EH (cell line): ENCODE data around the gene AFF1.
"Not testable (repeated sequence)": the region's sequence is repeated elsewhere in the genome, so short reads cannot be mapped to it uniquely, and the experiment has no call there.

Experiments used
- DNase-seq: peaks from one replicate; pipeline ENCODE4 v3.0.0-alpha.2; 2015; ENCODE audit warnings: low read depth

The AFF1 gene

DNA sequence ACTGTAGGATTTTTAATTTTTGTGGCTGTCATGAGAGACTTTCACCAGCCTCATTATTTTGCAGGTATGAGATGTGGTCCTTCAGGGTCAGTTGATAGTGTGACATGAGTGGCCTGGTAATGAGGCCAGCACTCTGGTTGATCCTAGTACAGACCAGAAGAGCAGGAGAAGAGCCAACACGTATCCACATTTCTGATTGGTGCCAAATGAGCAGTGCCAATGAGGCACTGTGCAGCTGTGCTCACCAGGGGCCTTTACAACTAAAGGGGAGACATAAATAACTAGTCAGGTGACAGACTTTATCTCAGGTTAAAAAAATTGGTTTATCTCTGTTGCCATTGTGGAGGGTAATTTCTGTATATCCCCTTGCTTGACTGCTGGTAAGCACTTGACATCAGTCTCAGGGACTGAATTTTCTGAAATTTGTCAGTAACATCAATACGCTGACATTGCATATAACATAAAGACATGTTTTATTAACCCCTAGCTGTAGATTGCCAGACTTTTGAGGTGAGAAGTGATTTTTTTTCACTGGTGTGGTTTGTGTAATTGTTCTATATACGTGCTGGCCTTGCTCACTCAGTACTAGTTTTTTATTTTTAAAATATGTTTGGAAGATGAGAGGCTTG, 101.2 kb downstream of the AFF1 start:
- DNase-seq: no peak

DNA sequence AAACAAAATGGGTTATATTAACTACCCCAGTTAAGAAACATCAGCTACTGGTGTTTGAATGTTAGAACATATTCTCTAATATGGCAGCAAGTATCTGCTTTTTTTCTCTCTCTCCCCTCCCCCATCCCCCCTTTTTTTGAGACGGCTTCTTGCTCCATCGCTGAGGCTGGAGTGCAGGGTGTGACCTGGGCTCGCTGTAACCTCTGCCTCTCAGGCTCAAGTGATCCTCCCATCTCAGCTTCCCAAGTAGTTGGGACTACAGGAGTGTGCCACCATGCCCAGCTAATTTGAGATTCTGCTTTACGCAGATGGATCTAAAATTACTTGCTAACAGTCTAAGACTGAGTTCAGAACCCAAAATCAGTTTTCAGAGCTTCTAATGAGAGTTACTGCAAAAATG, 101.9 kb downstream of the AFF1 start:
- DNase-seq: no peak

DNA sequence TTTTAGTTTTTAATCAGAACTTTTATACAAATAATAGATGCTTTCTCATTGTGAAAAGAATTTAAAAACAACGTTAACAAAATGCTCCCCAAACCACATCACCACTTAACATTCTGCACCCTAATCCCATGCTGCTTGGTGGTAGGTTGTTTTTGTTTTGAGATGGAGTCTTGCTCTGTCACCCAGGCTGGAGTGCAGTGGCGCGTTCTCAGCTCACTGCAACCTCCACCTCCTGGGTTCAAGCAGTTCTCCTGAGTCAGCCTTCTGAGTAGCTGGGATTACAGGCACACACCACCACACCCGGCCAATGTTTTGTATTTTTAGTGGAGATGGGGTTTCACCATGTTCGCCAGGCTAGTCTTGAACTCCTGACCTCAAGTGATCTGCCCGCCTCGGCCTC, 102.4 kb downstream of the AFF1 start:
- not testable (repeated sequence) for DNase-seq

DNA sequence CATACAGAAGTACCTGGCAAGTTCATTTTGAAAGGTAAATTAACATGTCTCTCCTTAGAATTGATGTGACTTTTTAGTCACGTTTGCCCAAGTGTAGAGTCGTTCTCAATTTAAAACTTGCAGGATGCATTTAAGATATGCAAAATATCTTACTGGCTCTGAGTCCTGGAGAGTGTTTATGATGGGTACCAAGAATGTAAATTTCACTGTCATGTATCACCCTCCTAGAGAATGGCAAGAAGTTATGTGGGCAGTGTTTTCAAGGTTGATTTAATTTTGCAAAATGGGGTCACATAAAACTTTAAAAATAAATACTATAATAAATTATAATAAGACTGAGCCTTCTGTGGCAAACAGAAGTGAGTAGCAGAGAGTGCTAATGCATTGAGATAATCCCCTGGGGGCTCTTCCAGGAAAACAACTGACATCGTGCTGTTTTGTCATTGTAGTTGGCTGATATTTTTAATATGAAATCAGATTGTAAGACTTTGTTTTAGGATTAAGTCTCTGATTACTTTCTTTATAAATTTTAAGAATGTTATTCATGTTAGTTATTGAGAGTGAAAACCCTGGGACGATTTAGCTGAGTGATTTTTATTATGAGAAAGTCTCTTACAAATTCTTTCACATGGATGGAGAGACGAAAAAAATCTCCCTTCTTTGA, 103.0 kb downstream of the AFF1 start:
- DNase-seq: peak; percentile 32

DNA sequence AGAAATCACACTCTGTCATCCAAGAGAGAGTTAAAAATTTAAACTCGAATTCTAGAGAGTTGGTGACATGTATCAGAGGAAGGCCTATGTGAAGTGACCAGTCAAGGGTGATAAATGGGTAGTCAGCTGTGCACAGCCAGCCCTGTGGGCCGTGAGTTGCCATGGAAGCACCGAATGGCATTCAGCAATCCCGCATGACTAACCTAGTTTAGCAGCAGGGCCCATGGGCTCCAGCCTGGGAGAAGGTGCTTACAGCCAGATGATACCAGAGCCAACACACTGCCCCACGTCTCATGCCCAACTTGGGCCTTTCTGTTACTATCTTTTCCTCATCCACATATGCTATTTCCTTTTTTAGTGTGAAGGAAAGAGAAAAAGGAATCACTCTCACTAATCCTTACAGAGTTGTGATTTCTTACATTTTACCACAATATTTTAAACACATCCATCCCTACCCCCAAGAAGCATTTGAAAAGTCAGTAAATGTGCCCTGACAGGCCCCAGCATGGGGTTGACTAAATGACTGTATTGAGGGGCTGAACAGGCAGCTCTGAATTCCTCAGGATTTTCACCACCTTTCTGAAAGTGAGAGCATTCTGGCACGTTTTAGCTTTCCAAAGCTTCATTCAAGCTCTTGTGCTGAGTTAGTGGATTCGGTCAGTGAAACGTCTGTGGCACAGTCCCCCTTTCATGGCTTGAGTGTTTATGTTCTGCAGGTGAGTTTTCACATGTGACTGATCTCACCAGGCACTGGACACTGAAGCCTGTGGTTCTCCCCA, 104.2 kb downstream of the AFF1 start:
- peak; percentile 94 for DNase-seq

DNA sequence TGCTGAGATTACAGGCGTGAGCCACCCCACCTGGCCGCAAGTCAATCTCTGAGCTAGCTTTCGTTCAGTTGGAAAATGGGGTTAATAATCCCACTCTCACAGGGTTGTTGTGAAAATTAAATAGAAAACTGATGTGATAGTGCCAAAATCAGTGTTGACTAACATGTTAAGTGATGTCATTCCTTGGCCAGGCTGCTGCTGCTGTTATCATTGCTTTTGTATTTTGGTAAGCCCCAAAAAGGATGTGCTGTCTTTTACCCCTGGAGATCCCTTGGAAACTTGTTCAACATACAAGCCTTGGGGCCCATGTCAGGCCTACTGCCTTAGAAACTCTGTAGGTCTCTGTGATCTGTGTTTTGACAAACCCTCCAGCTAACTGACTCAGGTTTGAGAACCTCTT, 106.3 kb downstream of the AFF1 start:
- no peak for DNase-seq

DNA sequence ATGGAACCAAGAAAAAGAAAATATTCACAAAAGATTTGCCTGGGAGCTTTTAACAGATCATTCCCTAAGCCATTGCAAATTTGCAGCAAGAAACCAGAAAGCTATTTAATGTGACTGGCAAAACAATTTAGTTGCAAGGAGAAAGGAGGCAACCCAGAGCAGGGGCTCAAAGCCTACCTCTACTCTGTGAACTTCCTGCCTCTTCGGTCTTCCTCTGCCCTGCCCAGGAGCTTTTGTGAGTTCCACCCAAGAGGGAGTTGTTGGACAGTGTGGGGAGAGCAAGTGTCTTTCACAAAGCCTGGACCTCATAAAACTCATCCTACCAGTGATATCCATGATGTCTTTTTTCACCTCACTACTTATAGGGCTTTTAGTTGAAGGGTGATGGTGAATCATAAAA, 107.4 kb downstream of the AFF1 start:
- no peak for DNase-seq

DNA sequence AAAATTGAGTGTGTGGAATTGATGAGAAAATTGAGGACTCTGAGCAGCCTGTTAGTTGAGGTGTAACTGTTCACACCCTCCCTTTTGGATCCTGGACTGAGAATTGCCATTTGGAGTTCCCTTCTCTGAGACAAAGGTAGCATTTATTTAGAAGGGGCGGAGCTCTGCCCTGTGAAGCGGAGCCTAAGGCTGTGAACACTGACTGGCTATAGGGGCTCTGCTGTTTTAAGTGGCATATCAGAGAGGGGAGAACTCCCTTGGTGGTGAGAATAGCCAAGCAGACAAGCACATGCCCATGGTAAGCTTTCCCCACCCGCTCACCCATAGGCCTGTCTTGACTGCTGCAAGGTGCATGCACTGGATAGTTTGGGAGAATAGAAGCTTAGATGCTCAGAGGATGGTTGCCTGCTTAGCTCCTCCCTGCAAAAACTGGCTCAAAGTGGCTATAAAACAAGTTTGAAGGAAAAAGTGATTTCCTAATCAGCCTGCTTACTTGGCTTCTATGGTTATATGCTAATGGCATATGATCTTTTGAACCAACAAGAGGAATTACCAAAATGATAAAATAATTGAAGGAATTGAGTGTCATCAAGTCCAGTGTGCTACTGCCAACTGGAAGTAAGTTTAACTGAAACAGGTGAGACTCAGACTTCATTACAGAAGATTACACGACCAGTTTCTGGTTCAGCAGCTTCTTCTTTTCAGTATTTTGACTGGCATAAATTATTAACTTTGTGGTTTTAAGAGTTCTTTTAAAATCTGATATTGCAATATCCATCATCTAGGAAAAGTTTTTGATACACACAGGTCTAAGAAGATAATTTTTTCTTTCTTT, 108.4 kb downstream of the AFF1 start:
- DNase-seq: no peak

DNA sequence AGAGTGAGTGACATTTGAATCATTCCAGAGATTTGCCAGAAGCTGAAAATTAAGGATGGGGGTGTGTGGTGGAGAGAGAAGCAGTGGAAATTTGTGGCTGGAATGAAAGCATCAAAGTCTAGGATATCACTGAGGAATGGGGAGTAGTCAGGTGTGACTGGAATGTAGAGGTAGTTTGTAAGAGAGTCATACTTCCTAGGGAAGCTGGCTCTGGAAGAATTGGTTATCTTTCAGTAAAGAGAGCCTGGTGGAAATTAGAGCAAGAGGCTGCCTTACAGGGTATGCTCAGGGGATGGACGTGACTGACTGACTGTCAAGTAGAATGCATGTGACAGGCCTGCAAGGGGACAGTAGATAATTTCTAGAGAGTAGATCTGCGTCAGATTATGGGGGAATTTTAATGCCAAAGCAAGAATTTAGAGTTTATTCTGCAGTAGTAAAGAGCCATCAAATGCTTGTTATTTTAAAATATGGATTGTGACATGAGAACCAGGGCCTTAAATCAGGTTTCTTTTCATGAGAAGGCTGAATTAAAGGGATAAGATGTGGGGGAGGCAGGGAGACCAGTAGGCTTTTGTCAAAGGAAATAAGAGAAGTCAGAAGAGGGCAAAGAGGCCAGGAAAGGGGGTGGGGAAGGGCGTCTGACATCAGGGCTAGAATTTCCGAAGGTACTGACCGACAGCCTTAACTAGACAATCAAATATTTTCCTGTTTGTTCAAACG, 109.9 kb downstream of the AFF1 start:
- no peak for DNase-seq

DNA sequence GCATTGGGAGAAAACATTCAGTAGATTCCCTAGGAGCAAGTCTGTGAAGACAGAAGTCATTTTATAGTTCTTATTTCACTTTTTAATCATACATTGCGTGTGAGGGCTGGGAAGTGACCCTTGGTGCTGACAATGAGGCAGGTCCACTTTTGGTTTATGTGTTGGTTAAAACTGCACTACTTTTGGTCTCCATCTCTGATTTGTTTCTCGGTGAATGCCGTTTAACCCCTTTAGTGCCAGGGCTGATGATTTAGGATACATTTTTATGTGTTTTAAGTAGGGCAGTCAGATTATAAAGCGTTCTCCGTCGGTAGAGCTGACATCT, 110.4 kb downstream of the AFF1 start:
- DNase-seq: no peak

DNA sequence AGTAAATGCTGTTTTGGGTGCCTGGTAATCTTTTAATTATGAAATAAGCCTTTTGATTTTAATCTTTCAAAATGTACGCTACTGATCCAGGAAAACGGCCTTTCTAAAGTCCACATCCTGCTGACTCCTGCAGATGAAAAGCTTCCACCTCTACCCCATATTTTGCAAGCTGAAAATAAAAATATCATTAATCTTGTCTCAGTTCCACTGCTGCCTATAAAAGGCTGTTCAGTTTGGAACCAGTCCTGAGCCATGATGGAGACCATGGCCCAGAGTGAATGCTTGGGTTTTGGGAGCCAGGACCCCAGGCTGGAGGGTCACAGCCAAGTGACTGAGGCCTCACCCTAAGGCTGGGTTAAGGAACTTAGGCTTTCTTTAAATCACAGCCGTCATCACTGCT, 110.8 kb downstream of the AFF1 start:
- no peak for DNase-seq

DNA sequence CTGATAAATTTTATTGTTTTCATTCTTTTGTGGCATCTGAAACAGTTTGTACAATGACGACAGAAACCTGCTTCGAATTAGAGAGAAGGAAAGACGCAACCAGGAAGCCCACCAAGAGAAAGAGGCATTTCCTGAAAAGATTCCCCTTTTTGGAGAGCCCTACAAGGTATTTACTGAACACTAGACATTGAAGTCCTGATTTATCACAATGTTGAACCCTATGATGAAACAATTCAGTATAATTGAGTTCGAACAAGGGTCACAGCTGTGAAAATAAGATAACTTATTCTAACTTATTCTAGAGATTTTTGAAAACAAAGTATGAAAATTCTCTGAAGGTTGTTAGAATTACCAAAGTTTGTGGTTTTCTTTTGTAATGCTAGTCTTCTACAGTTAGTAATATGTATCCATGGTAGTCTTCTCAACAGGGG, 111.3 kb downstream of the AFF1 start:
- no peak for DNase-seq

DNA sequence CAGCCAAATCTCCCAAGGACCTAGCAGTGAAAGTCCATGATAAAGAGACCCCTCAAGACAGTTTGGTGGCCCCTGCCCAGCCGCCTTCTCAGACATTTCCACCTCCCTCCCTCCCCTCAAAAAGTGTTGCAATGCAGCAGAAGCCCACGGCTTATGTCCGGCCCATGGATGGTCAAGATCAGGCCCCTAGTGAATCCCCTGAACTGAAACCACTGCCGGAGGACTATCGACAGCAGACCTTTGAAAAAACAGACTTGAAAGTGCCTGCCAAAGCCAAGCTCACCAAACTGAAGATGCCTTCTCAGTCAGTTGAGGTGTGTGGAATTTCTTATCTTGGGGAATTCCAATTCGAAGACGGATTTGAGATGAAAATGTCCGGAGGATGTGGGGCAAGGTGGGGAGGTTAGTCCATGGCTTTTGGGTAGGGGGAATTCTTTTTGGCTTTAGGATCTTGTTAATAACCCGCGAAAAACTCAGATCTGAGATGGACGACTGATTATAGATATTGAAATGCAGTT, 112.5 kb downstream of the AFF1 start:
- no peak for DNase-seq

DNA sequence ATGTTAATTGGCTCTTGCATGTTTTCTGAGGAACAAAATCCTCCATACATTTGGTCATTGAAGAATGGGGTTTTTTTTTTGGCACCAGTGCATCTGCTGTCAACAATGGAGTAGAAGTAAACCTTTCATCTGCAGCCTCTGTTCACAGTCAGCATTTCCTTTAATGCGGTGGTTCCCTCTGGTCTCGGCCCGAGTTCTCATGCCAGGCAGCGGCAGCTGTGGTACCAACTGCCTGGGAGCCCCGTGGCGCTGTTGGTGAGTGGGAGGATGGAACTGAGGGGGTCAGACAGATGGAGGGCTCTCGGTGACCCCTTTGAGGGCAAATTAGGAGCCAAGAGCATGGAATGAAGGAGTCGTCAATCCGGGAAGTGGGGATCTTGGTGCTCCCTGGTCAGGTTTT, 114.7 kb downstream of the AFF1 start:
- DNase-seq: no peak

DNA sequence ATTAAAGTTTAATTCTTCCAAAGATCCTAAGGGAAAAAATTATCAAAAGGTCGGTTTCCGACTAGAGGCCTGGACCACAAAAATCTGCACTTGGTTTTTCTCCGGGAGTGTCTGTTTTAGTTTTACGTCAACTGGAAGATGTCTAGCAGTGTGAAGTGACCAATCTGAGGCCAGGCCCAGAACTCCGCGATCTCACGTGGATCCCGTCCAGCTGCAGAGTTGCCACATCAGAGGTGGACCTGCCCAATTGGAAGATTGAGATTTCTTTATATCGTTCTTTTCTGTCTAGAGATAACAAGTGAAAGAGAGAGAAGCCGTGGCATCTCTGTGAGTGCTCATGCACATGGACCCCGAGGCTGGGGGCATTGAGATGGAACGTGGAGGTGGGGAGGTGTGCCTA, 115.8 kb downstream of the AFF1 start:
- no peak for DNase-seq

DNA sequence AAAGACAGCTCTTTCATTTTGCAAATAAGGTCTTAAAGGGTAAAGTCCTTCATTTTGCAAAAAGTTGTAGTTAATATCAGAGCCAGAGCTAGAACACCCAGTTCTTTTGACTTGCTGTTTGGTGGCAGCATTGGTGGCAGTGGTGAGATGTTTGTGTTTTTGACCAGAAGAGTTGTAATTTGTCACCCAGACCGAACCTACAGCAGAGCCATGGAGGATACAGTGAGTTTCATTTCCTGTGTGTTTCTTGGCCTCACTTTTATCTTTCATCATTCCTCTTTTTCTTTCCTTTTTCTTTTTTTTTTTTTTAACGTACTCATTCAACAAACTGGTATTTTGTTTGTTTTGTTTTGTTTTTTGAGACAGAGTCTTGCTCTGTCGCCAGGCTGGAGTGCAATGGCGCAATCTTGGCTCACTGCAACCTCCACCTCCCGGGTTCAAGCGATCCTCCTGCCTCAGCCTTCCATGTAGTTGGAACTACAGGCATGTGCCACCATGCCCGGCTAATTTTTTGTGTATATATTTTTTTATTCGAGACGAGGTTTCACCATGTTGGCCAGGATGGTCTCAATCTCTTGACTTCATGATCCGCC, 116.4 kb downstream of the AFF1 start:
- DNase-seq: peak; percentile 58

DNA sequence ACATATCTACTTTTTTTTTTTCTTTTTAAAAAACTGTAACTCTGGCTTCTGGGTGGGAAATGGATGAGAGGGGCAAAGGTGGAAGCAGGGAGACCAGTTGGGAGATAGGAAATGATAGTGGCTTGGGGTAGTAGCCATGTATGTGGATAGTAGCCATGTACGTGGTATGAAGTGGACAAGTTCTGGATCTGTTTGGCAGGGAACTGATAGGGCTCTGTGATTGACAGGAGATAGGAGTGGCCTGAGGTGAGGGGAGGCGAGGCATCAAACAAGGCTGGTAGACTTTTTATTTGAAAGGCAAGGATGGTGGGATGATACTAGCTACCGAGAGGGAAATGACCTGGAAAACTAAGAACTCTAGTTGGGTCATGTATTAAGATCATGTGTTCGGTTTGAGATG, 117.8 kb downstream of the AFF1 start:
- no peak for DNase-seq

DNA sequence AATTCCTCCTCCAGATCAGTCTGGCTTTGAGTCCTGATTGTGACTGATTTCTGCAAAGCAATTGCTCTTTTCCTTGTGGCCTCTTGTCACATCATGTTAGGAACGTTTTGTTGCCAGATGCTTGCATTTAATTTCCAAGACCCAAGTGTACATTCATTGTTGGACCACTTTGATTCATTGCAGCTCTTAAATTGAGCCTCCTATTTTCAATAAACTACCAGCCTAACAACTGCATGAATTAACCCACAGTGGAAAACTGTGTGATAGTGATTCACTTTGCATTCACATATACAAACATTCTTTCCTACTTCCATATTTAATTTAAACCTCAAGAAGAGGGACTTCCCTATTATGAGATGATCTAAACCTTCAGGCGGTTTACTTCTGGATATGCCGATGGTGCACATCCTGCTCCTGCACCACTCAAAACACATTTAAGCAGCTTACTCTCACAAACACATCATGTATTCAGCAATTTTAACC, 118.4 kb downstream of the AFF1 start:
- DNase-seq: no peak

DNA sequence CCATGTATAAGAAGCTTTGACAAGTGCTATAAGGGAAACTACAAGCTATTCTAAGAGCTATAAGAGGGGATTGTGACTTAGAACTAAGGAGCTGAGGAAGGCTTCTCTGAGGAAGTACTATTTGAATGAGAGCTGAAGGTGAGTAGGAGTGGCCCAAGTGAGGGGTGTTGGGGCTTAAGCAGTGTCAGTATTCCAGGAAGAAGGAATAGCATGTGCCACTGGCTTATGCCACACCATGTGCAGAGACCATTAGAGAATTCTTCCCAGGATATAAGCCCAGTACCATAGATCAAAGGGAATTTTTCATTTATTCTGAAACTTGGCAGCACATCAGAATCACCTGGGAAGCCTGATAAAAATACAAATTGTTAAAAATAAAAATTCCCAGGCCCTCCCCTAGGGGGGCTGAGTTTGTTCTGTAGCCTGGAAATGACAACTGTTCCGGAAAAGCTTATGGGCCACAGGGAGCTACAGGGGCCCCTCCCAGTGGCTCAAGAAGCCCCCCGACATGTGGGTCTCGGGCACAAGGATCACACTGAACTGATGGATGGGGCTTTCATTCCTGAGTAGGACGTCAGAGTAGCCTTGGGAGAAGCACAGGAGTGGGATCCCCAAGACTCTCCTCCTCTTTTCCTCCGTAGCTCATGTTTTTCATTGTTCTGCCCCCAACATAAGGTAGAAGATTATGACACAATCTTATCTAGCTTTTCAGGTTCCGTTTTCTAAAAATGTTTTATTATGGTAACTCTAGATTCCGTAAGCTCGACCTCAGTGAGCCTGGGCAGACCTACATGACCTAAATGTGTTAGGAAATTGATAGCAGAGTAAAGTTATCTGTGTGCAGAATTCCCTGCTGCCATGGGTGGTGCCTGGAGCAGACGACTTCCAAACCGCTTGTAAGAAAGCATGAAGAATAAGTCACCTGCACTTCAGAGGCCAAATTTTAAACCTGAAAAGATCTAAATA, 119.3 kb downstream of the AFF1 start:
- no peak for DNase-seq

DNA sequence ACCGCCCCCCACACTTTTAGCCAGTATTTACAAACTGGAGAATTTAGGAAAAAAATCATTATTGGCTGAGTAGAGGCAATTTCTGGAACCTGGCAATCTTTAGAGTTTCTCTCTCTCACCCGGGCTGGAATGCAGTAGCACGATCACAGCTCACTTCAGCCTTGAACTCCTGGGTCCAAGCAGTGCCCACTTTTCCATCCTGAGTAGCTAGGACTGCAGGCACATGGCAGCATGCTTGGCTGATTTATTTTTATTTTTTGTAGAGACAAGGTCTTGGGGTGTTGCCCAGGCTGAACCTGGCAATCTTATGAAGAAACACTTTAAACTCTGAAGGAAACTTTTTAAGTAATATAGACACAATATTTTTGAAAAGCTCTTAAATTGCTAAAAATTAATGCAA, 120.1 kb downstream of the AFF1 start:
- no peak for DNase-seq
